GM23338 (cell line): Measurements from ENCODE around the gene ADGRD1. TPM values are rescaled to one million over a fixed set of nuclear protein-coding genes. Genes with fewer than 3 reads are reported as not detected.

Source experiments
- ATAC-seq: fragments of 200-7000 bp; cut with Tn5 transposase; 3 replicates; pipeline ENCODE4 v1.9.1; 2020
- DNase-seq: peaks from one replicate; pipeline ENCODE4 v3.0.0-alpha.2; 2015; ENCODE audit warnings: low spot score
- H2AFZ ChIP-seq: fragments of 200-600 bp; sonication (generic); 2 replicates; pipeline ENCODE4 v1.8.0; 2016; ENCODE audit warnings: antibody characterized with exemption, mild to moderate bottlenecking, moderate library complexity
- H3F3A ChIP-seq: fragments of 200-600 bp; sonication (generic); replicated peaks from 2 replicates; pipeline ENCODE4 v1.8.0; 2017; ENCODE audit warnings: antibody characterized with exemption, mixed run types, low read depth
- H3K27ac ChIP-seq: fragments of 200-600 bp; sonication (generic); 2 replicates; pipeline ENCODE4 v1.6.1; 2016; ENCODE audit warnings: low read depth
- H3K27me3 ChIP-seq: fragments of 200-600 bp; sonication (generic); 2 replicates; pipeline ENCODE4 v1.8.0; 2016; ENCODE audit warnings: mild to moderate bottlenecking, mixed run types, moderate library complexity; ENCODE audit not compliant: insufficient read depth
- H3K36me3 ChIP-seq: fragments of 200-600 bp; sonication (generic); 2 replicates; pipeline ENCODE4 v1.8.0; 2016; ENCODE audit warnings: mild to moderate bottlenecking; ENCODE audit not compliant: insufficient read depth
- H3K4me1 ChIP-seq: fragments of 200-600 bp; sonication (generic); 2 replicates; pipeline ENCODE4 v1.8.0; 2016; ENCODE audit warnings: mild to moderate bottlenecking, moderate library complexity; ENCODE audit not compliant: insufficient read depth
- H3K4me2 ChIP-seq: fragments of 200-600 bp; sonication (generic); 2 replicates; pipeline ENCODE4 v1.7.1; 2017; ENCODE audit warnings: mixed run types
- H3K4me3 ChIP-seq: fragments of 200-600 bp; sonication (generic); 2 replicates; pipeline ENCODE4 v1.6.1; 2016; ENCODE audit warnings: mixed run types
- H3K79me2 ChIP-seq: fragments of 200-600 bp; sonication (generic); replicated peaks from 2 replicates; pipeline ENCODE4 v1.8.0; 2017; ENCODE audit warnings: mild to moderate bottlenecking; ENCODE audit not compliant: insufficient read depth
- H3K9me2 ChIP-seq: fragments of 200-600 bp; sonication (generic); 2 replicates; pipeline ENCODE4 v1.8.0; 2017; ENCODE audit not compliant: insufficient read depth
- H4K20me1 ChIP-seq: fragments of 200-600 bp; sonication (generic); replicated peaks from 2 replicates; pipeline ENCODE4 v1.8.0; 2017; ENCODE audit warnings: mild to moderate bottlenecking; ENCODE audit not compliant: insufficient read depth
- H3K27ac Mint-ChIP-seq: 2 replicates; pipeline ENCODE4 v1.8.0; 2020; ENCODE audit warnings: inconsistent platforms, mild to moderate bottlenecking, moderate library complexity, mixed read lengths
- H3K27me3 Mint-ChIP-seq: 3 replicates; pipeline ENCODE4 v1.8.0; 2022; ENCODE audit warnings: low read depth, mild to moderate bottlenecking, moderate library complexity, mixed read lengths, inconsistent platforms; ENCODE audit not compliant: insufficient read depth, poor library complexity
- H3K36me3 Mint-ChIP-seq: 3 replicates; pipeline ENCODE4 v1.8.0; 2021; ENCODE audit warnings: low read depth, mild to moderate bottlenecking, inconsistent platforms, moderate library complexity, mixed read lengths
- H3K4me1 Mint-ChIP-seq: 3 replicates; pipeline ENCODE4 v1.8.0; 2020; ENCODE audit warnings: mild to moderate bottlenecking, inconsistent platforms, mixed read lengths
- H3K4me3 Mint-ChIP-seq: 3 replicates; pipeline ENCODE4 v1.8.0; 2021; ENCODE audit warnings: moderate library complexity, mild to moderate bottlenecking, inconsistent platforms, mixed read lengths
- H3K9me3 Mint-ChIP-seq: 3 replicates; pipeline ENCODE4 v1.8.0; 2020; ENCODE audit warnings: moderate library complexity, mild to moderate bottlenecking, inconsistent platforms, mixed read lengths
- CREB1 ChIP-seq: fragments of 250-450 bp; sonication (Bioruptor Pico); IDR thresholded peaks from 2 replicates; pipeline ENCODE4 v1.5.0; 2020; ENCODE audit warnings: low read depth, mild to moderate bottlenecking, moderate library complexity
- EZH2 ChIP-seq: fragments of 200-600 bp; sonication (generic); IDR thresholded peaks from one replicate; pipeline ENCODE4 v1.8.0; 2017; ENCODE audit warnings: antibody characterized with exemption, mild to moderate bottlenecking, low read depth; ENCODE audit not compliant: unreplicated experiment
- EZH2phosphoT487 ChIP-seq: fragments of 200-600 bp; sonication (generic); IDR thresholded peaks from one replicate; pipeline ENCODE4 v1.8.1; 2018; ENCODE audit warnings: antibody characterized with exemption; ENCODE audit not compliant: unreplicated experiment
- JUNB ChIP-seq: IDR thresholded peaks from one replicate; pipeline ENCODE4 v1.6.1; 2016; ENCODE audit warnings: antibody characterized with exemption; ENCODE audit not compliant: unreplicated experiment
- NANOG ChIP-seq: IDR thresholded peaks from 2 replicates; pipeline ENCODE4 v1.6.1; 2016; ENCODE audit warnings: antibody characterized with exemption, borderline replicate concordance
- POLR2AphosphoS5 ChIP-seq: IDR thresholded peaks from 2 replicates; pipeline ENCODE4 v1.6.1; 2016; ENCODE audit warnings: antibody characterized with exemption, low read depth
- STAT1 ChIP-seq: IDR thresholded peaks from one replicate; pipeline ENCODE4 v1.6.1; 2016; ENCODE audit warnings: antibody characterized with exemption; ENCODE audit not compliant: unreplicated experiment
- ZNF114 ChIP-seq: fragments of 250-450 bp; sonication (Bioruptor Pico); IDR thresholded peaks from 2 replicates; pipeline ENCODE4 v1.5.0; 2020; ENCODE audit warnings: mild to moderate bottlenecking, moderate library complexity
- ZNF331 ChIP-seq: fragments of 250-450 bp; sonication (Bioruptor Pico); IDR thresholded peaks from 2 replicates; pipeline ENCODE4 v1.5.0; 2020; ENCODE audit warnings: low read depth, mild to moderate bottlenecking, moderate library complexity
- polyA plus RNA-seq: library from polyadenylated mRNA; unstranded; fragments of >200 nt; fragmentation: Nextera tagmentation; extraction: Ambion mirVana; gene quantifications from 2 replicates; pipeline ENCODE4 v1.2.1, GENCODE V29; 2016
- total RNA-seq: library from RNA; depleted of rRNA; stranded (reverse); fragments of >200 nt; shearing (Covaris generic); gene quantifications from 2 replicates; pipeline ENCODE4 v1.2.3, GENCODE V29; 2014
- TF ChIP-seq, protein P1 (sequence below), 2 experiments: fragments of 200-600 bp in 1 of 2; sonication (generic) in 1 of 2; conservative IDR thresholded peaks; 2 replicates each; pipeline versions ENCODE4 v1.5.1 to v1.6.1; 2016 to 2017; ENCODE audit warnings: antibody characterized with exemption in 2 of 2, low read depth in 2 of 2, mild to moderate bottlenecking in 2 of 2, moderate library complexity in 1 of 2
- TF ChIP-seq, protein P2 (sequence below): IDR thresholded peaks from one replicate; pipeline ENCODE4 v1.6.1; 2018; ENCODE audit warnings: antibody characterized with exemption; ENCODE audit not compliant: unreplicated experiment
- TF ChIP-seq, protein P3 (sequence below): fragments of 250-450 bp; sonication (Bioruptor Pico); IDR thresholded peaks from 2 replicates; pipeline ENCODE4 v1.5.0; 2020; ENCODE audit warnings: mild to moderate bottlenecking, moderate library complexity
- TF ChIP-seq, protein P4 (sequence below): IDR thresholded peaks from 2 replicates; pipeline ENCODE4 v1.6.1; 2016; ENCODE audit warnings: antibody characterized with exemption

The ADGRD1 gene
- total and polyA plus RNA-seq, 2 experiments from 2014 or later, result 1.4 TPM; not detected in 1

DNA sequence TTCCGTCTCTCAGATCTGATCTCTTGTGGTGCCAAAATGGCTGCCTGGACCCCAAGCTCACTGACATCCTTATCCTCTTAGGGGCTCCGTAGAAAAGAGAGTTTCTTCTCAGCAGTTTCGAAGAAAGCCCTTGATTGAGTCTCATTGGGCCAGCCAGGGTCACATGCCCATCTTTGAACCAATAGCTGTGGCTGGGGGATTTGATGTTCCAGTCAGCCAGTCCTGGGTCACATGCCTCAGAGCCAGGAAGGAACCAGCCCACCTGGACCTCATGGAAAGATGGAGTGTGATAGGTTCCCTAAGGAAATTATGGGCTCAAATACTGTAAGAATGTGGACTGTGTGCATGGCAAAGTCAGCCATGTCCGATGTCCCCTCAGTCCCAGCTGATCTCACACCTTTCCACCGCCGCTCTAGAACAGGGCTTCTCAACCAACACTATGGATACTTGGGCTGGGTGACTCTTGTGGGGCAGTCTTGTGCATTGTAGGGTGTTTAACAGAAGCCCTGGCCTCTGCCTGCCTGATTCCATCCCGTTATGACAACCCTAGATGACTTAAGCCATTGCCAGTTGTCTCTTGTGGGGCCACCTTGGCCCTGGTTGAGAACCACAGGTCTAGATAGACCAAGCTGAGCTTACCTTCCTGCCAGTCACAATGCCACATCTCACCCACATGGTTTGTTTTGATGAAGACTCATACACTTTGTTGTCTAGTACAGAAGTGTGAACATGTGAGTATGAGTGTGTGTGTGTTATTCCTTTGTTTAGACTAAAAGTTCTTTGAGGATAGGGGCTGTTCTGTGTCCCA lies 163.9 kb downstream of the ADGRD1 start:
- no peak overlapping the region for H2AFZ ChIP-seq
- ATAC-seq, result no peak
- DNase-seq, result no peak
- no peaks in the 10 kb centered on the region for H4K20me1 ChIP-seq
- Mint-ChIP-seq H3K36me3 (no peaks in the 10 kb centered on the region), H3K27ac (no peak overlapping the region), H3K27me3 (peaks cover 6% of the 10 kb centered on the region), H3K9me3 (no peaks in the 10 kb centered on the region), H3K4me1 (peaks cover 8% of the 10 kb centered on the region; the same call in 1 of the 3 replicates), H3K4me3 (no peak overlapping the region)
- TF ChIP-seq, protein P1, sequence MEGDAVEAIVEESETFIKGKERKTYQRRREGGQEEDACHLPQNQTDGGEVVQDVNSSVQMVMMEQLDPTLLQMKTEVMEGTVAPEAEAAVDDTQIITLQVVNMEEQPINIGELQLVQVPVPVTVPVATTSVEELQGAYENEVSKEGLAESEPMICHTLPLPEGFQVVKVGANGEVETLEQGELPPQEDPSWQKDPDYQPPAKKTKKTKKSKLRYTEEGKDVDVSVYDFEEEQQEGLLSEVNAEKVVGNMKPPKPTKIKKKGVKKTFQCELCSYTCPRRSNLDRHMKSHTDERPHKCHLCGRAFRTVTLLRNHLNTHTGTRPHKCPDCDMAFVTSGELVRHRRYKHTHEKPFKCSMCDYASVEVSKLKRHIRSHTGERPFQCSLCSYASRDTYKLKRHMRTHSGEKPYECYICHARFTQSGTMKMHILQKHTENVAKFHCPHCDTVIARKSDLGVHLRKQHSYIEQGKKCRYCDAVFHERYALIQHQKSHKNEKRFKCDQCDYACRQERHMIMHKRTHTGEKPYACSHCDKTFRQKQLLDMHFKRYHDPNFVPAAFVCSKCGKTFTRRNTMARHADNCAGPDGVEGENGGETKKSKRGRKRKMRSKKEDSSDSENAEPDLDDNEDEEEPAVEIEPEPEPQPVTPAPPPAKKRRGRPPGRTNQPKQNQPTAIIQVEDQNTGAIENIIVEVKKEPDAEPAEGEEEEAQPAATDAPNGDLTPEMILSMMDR (conservative IDR thresholded peaks at IDR 0.05; ENCODE audit: low read depth in 2 of 2), result no peak
- TF ChIP-seq EZH2phosphoT487, result no peak
- TF ChIP-seq, protein P2, sequence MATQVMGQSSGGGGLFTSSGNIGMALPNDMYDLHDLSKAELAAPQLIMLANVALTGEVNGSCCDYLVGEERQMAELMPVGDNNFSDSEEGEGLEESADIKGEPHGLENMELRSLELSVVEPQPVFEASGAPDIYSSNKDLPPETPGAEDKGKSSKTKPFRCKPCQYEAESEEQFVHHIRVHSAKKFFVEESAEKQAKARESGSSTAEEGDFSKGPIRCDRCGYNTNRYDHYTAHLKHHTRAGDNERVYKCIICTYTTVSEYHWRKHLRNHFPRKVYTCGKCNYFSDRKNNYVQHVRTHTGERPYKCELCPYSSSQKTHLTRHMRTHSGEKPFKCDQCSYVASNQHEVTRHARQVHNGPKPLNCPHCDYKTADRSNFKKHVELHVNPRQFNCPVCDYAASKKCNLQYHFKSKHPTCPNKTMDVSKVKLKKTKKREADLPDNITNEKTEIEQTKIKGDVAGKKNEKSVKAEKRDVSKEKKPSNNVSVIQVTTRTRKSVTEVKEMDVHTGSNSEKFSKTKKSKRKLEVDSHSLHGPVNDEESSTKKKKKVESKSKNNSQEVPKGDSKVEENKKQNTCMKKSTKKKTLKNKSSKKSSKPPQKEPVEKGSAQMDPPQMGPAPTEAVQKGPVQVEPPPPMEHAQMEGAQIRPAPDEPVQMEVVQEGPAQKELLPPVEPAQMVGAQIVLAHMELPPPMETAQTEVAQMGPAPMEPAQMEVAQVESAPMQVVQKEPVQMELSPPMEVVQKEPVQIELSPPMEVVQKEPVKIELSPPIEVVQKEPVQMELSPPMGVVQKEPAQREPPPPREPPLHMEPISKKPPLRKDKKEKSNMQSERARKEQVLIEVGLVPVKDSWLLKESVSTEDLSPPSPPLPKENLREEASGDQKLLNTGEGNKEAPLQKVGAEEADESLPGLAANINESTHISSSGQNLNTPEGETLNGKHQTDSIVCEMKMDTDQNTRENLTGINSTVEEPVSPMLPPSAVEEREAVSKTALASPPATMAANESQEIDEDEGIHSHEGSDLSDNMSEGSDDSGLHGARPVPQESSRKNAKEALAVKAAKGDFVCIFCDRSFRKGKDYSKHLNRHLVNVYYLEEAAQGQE, result no peak
- no peak for TF ChIP-seq EZH2
- no peak for TF ChIP-seq ZNF114
- TF ChIP-seq POLR2AphosphoS5, result no peak
- TF ChIP-seq JUNB, result no peak
- no peak for TF ChIP-seq ZNF331 (CRISPR knock-in tag)
- TF ChIP-seq CREB1 (CRISPR knock-in tag), result no peak
- TF ChIP-seq STAT1, result no peak
- TF ChIP-seq, protein P3, sequence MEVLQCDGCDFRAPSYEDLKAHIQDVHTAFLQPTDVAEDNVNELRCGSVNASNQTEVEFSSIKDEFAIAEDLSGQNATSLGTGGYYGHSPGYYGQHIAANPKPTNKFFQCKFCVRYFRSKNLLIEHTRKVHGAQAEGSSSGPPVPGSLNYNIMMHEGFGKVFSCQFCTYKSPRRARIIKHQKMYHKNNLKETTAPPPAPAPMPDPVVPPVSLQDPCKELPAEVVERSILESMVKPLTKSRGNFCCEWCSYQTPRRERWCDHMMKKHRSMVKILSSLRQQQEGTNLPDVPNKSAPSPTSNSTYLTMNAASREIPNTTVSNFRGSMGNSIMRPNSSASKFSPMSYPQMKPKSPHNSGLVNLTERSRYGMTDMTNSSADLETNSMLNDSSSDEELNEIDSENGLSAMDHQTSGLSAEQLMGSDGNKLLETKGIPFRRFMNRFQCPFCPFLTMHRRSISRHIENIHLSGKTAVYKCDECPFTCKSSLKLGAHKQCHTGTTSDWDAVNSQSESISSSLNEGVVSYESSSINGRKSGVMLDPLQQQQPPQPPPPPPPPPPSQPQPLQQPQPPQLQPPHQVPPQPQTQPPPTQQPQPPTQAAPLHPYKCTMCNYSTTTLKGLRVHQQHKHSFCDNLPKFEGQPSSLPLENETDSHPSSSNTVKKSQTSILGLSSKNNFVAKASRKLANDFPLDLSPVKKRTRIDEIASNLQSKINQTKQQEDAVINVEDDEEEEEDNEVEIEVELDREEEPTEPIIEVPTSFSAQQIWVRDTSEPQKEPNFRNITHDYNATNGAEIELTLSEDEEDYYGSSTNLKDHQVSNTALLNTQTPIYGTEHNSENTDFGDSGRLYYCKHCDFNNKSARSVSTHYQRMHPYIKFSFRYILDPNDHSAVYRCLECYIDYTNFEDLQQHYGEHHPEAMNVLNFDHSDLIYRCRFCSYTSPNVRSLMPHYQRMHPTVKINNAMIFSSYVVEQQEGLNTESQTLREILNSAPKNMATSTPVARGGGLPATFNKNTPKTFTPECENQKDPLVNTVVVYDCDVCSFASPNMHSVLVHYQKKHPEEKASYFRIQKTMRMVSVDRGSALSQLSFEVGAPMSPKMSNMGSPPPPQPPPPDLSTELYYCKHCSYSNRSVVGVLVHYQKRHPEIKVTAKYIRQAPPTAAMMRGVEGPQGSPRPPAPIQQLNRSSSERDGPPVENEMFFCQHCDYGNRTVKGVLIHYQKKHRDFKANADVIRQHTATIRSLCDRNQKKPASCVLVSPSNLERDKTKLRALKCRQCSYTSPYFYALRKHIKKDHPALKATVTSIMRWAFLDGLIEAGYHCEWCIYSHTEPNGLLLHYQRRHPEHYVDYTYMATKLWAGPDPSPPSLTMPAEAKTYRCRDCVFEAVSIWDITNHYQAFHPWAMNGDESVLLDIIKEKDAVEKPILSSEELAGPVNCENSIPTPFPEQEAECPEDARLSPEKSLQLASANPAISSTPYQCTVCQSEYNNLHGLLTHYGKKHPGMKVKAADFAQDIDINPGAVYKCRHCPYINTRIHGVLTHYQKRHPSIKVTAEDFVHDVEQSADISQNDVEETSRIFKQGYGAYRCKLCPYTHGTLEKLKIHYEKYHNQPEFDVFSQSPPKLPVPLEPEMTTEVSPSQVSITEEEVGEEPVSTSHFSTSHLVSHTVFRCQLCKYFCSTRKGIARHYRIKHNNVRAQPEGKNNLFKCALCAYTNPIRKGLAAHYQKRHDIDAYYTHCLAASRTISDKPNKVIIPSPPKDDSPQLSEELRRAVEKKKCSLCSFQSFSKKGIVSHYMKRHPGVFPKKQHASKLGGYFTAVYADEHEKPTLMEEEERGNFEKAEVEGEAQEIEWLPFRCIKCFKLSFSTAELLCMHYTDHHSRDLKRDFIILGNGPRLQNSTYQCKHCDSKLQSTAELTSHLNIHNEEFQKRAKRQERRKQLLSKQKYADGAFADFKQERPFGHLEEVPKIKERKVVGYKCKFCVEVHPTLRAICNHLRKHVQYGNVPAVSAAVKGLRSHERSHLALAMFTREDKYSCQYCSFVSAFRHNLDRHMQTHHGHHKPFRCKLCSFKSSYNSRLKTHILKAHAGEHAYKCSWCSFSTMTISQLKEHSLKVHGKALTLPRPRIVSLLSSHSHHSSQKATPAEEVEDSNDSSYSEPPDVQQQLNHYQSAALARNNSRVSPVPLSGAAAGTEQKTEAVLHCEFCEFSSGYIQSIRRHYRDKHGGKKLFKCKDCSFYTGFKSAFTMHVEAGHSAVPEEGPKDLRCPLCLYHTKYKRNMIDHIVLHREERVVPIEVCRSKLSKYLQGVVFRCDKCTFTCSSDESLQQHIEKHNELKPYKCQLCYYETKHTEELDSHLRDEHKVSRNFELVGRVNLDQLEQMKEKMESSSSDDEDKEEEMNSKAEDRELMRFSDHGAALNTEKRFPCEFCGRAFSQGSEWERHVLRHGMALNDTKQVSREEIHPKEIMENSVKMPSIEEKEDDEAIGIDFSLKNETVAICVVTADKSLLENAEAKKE (CRISPR knock-in tag), result no peak
- TF ChIP-seq, protein P4, sequence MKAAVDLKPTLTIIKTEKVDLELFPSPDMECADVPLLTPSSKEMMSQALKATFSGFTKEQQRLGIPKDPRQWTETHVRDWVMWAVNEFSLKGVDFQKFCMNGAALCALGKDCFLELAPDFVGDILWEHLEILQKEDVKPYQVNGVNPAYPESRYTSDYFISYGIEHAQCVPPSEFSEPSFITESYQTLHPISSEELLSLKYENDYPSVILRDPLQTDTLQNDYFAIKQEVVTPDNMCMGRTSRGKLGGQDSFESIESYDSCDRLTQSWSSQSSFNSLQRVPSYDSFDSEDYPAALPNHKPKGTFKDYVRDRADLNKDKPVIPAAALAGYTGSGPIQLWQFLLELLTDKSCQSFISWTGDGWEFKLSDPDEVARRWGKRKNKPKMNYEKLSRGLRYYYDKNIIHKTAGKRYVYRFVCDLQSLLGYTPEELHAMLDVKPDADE, result no peak
- no peak for TF ChIP-seq NANOG
- H3K27me3 ChIP-seq, result no peaks in the 10 kb centered on the region
- H3K79me2 ChIP-seq, result no peaks in the 10 kb centered on the region
- H3K36me3 ChIP-seq, result no peaks in the 10 kb centered on the region
- H3K4me2 ChIP-seq, result no peak overlapping the region
- H3K27ac ChIP-seq, result no peak overlapping the region
- no peaks in the 10 kb centered on the region for H3K9me2 ChIP-seq
- no peaks in the 10 kb centered on the region for H3K4me1 ChIP-seq
- H3K4me3 ChIP-seq, result no peak overlapping the region
- H3F3A ChIP-seq, result no peaks in the 10 kb centered on the region
